ENCODE results near the gene ZFAND3. TPM values are rescaled to one million over a fixed set of nuclear protein-coding genes. Genes with fewer than 3 reads are reported as not detected.

Gene ZFAND3
- total RNA-seq, 6 donors from 2014 or later, result 26.2 to 66.4 (median 55.5) TPM

- 92 to 95% methylated on average over 2 of the region's 2 CpGs for WGBS, 2 donors
- H3K27ac ChIP-seq, result no peak overlapping the region
- no peak for ATAC-seq (ENCODE audit: low FRiP score in 2 of 2)
Observed at GRCh38 chr6:38114976-38115625, 295.6 kb downstream of the ZFAND3 start.

DNA sequence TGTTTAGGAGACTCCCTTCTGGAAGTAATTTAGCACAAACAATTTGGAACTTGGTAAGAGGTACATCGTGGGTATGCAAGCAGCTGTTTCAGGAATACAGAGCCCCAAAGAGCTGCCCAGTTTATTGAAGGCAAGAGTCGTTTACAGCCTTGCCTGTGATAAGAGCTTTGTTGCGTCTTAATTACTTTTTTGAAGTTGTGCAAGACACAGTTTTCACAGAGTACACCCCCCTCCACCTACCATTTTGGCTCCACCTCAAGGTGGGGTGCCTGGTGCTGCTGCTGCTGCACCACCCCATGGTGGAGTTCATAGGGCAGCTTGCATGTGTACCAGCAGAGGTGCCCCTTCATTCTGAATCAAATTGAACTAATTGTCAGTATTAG, 296.1 kb downstream of the ZFAND3 start:
- no peak for ATAC-seq (ENCODE audit: low FRiP score in 2 of 2)
- DNase-seq, result no peak
- no peak overlapping the region for H3K27ac ChIP-seq
- no peak for TF ChIP-seq EP300 (IDR thresholded peaks at IDR 0.05)
- TF ChIP-seq, protein P1, sequence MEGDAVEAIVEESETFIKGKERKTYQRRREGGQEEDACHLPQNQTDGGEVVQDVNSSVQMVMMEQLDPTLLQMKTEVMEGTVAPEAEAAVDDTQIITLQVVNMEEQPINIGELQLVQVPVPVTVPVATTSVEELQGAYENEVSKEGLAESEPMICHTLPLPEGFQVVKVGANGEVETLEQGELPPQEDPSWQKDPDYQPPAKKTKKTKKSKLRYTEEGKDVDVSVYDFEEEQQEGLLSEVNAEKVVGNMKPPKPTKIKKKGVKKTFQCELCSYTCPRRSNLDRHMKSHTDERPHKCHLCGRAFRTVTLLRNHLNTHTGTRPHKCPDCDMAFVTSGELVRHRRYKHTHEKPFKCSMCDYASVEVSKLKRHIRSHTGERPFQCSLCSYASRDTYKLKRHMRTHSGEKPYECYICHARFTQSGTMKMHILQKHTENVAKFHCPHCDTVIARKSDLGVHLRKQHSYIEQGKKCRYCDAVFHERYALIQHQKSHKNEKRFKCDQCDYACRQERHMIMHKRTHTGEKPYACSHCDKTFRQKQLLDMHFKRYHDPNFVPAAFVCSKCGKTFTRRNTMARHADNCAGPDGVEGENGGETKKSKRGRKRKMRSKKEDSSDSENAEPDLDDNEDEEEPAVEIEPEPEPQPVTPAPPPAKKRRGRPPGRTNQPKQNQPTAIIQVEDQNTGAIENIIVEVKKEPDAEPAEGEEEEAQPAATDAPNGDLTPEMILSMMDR (IDR thresholded peaks at IDR 0.05), result no peak
- TF ChIP-seq POLR2A (IDR thresholded peaks at IDR 0.05), result no peak
- no peak for TF ChIP-seq POLR2AphosphoS5 (IDR thresholded peaks at IDR 0.05)
- H3K36me3 ChIP-seq, result peaks cover 0 to 30% (median 4%) of the 10 kb centered on the region in 4 donors
- H3K9me3 ChIP-seq, result no peaks in the 10 kb centered on the region
- H3K4me1 ChIP-seq, result peaks cover 0 to 8% (median 2%) of the 10 kb centered on the region in 4 donors
- 81 to 82% methylated on average over 3 of the region's 3 CpGs for WGBS, 2 donors
- no peaks in the 10 kb centered on the region for H3K27me3 ChIP-seq
- no peak overlapping the region for H3K4me3 ChIP-seq

More at GRCh38 chr6:38114976-38115625, 295.6 kb downstream of the ZFAND3 start:
- TF ChIP-seq EP300 (IDR thresholded peaks at IDR 0.05) (no peak), POLR2A (IDR thresholded peaks at IDR 0.05) (no peak), POLR2AphosphoS5 (IDR thresholded peaks at IDR 0.05) (no peak)
- TF ChIP-seq, protein P1 (IDR thresholded peaks at IDR 0.05), result no peak
- H3K36me3 ChIP-seq, result peaks cover 0 to 24% (median 2%) of the 10 kb centered on the region in 4 donors
- no peaks in the 10 kb centered on the region for H3K27me3 ChIP-seq
- no peak for DNase-seq
- no peak overlapping the region for H3K4me3 ChIP-seq
- H3K9me3 ChIP-seq, result no peaks in the 10 kb centered on the region
- H3K4me1 ChIP-seq, result peaks cover 0 to 9% (median 6%) of the 10 kb centered on the region in 4 donors

GRCh38 chr6:38116248-38116647, 296.7 kb downstream of the ZFAND3 start:
- TF ChIP-seq EP300 (IDR thresholded peaks at IDR 0.05), result no peak
- TF ChIP-seq, protein P1 (IDR thresholded peaks at IDR 0.05), result no peak
- TF ChIP-seq POLR2A (IDR thresholded peaks at IDR 0.05), result no peak
- no peak for TF ChIP-seq POLR2AphosphoS5 (IDR thresholded peaks at IDR 0.05)
- DNase-seq, result no peak
- no peak for ATAC-seq (ENCODE audit: low FRiP score in 2 of 2)

GRCh38 chr6:38117281-38117680, 297.8 kb downstream of the ZFAND3 start:
- DNase-seq (no peak), ATAC-seq (ENCODE audit: low FRiP score in 2 of 2) (no peak)
- Histone ChIP-seq H3K27ac (no peak overlapping the region), H3K27me3 (no peaks in the 10 kb centered on the region), H3K4me3 (no peak overlapping the region), H3K9me3 (no peaks in the 10 kb centered on the region), H3K4me1 (no peaks in the 10 kb centered on the region), H3K36me3 (peaks cover 0 to 36% (median 4%) of the 10 kb centered on the region in 4 donors)
- 68 to 71% methylated on average over 1 of the region's 1 CpG for WGBS, 2 donors
- no peak for TF ChIP-seq POLR2A (IDR thresholded peaks at IDR 0.05)
- no peak for TF ChIP-seq POLR2AphosphoS5 (IDR thresholded peaks at IDR 0.05)
- TF ChIP-seq EP300 (IDR thresholded peaks at IDR 0.05), result no peak
- TF ChIP-seq, protein P1 (IDR thresholded peaks at IDR 0.05), result no peak

More at GRCh38 chr6:38116248-38116647, 296.7 kb downstream of the ZFAND3 start:
- 95 to 100% methylated on average over 6 of the region's 6 CpGs for WGBS, 2 donors
- Histone ChIP-seq H3K4me3 (no peak overlapping the region), H3K27me3 (no peaks in the 10 kb centered on the region), H3K27ac (no peak overlapping the region), H3K9me3 (no peaks in the 10 kb centered on the region), H3K4me1 (peaks cover 0 to 1% (median 0%) of the 10 kb centered on the region in 4 donors), H3K36me3 (peaks cover 0 to 33% (median 4%) of the 10 kb centered on the region in 4 donors)

All from upper lobe of left lung (tissue), 6 donors.